Measurements from ENCODE around the gene GRAP2. TPM values are rescaled to one million over a fixed set of nuclear protein-coding genes. Genes with fewer than 3 reads are reported as not detected.
"Not testable (repeated sequence)": the region's sequence is repeated elsewhere in the genome, so short reads cannot be mapped to it uniquely, and the experiment has no call there.

Gene GRAP2
- total RNA-seq, 1 experiment from 2014 or later = 0.45 TPM

DNA sequence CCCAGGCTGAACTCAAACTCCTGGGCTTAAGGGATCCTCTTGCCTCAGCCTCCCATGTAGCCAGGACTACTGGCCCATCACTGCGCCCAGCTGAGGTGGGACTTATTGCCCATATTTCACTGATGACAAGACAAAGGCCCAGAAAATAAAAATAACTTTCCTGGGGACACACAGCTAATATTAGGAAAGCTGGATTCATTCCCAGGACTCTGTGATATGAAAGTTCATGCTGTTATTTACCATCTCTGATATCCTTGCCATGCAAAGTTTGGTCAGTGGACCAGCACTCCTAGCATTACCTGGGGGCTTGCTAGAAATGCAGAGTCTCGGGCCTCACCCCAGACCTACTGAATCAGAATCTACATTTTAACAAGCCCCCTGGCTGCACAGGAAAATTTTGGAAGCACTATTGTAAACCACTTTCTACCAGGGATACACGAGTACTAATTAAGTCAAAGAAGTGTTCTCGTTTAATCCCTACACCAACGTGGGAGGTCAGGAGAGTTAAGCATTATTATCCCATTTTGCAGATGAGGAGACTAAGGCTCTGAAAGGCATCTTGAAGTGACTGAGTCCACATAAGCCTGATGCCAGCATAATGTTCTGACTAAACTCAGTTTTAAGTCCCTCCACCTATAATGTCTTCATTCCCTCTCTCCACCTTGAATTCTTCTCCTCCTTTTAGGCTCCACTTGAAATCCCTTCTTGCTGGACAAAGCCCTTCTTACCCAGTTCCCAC, 91.4 kb downstream of the GRAP2 start:
- Histone ChIP-seq H3K27me3 (ENCODE audit: control insufficient read depth, insufficient read depth, low read length) (peaks cover 9% of the 10 kb centered on the region), H3K4me3 (ENCODE audit: insufficient read depth, low read depth, low read length) (no peak overlapping the region), H3K36me3 (replicated peaks; ENCODE audit: control insufficient read depth, insufficient read depth, low read length) (no peaks in the 10 kb centered on the region)
- DNase-seq = no peak

DNA sequence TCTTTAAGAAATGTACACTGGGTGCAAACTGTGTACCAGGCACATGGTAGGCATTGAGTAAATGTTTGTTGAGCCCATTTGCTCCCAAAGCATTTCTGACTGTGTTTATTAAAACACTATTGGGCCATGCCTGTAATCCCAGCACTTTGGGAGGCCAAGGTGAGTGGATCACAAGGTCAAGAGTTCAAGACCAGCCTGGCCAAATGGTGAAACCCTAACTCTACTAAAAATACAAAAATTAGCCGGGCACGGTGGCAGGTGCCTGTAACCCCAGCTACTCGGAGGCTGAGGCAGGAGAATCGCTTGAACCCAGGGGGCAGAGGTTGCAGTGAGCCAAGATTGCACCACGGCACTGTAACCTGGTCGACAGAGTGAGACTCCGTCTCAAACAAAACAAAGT, 92.0 kb downstream of the GRAP2 start:
- DNase-seq; H3K4me3 ChIP-seq (ENCODE audit: insufficient read depth, low read depth, low read length); H3K36me3 ChIP-seq (replicated peaks; ENCODE audit: control insufficient read depth, insufficient read depth, low read length); H3K27me3 ChIP-seq (ENCODE audit: control insufficient read depth, insufficient read depth, low read length): not testable (repeated sequence)

DNA sequence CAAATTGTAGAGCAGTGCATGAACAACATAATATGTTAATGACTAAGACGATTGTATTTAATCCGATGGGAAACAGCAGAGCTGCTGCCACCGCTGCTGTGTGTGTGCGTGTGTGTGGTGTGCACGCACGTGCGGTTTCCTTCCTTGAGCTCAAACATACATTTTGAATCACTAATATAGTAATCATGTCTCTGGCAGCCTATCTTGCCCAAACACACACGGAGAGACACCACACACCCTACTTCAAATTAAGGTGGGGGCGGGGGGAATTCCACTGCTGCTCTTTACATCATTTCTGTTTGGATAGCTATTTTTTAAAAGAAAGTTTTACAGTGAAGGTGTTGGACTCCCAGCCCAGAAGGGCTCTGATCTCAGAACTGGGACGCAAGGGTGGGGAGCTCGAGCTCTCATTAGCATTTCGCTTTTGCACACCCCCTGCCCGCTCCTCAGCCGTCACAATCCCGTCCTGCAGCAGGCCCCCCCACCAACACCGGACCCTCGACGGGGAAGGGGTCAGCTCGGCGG, 93.2 kb downstream of the GRAP2 start:
- Histone ChIP-seq H3K36me3 (replicated peaks; ENCODE audit: control insufficient read depth, insufficient read depth, low read length) (no peaks in the 10 kb centered on the region), H3K4me3 (ENCODE audit: insufficient read depth, low read depth, low read length) (peak overlapping the region; percentile 41), H3K27me3 (ENCODE audit: control insufficient read depth, insufficient read depth, low read length) (peaks cover 9% of the 10 kb centered on the region)
- no peak for DNase-seq

DNA sequence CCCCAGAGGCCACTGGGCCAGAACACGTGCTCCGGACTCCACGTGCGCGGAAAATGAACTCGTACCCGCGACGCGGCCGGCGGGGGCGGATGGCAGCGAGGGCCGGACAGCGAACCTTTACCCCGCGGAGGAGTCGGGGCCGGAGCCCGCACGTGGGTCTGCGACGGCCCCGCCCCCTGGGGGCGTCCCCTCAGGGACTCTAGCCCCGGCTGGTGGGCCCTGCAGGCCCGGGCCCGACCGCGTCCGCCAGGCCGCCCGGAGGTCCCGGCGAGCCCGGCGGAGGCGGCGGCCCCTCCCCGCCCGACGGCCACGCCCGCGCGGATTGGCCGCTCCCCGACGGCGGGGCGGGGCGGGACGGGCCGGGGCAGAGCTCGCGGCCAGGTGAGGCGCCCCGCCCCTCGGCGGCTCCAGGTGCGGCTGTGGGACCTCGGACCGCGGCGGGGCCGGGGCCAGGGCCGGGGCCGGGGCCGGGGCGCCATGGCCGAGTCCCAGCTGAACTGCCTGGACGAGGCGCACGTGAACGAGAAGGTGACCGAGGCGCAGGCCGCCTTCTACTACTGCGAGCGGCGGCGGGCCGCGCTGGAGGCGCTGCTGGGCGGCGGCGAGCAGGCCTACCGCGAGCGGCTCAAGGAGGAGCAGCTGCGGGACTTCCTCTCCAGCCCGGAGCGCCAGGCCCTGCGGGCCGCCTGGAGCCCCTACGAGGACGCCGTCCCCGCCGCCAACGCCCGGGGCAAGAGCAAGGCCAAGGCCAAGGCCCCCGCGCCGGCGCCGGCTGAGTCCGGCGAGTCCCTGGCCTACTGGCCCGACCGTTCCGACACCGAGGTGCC, 93.9 kb downstream of the GRAP2 start, which contains the start of gene FAM83F:
FAM83F (plus strand) TSS at position 389 of the 827 bp plus-strand sequence; CDS start at position 478, 89 bp downstream.
- Histone ChIP-seq H3K36me3 (replicated peaks; ENCODE audit: control insufficient read depth, insufficient read depth, low read length) (no peaks in the 10 kb centered on the region), H3K27me3 (ENCODE audit: control insufficient read depth, insufficient read depth, low read length) (peaks cover 7% of the 10 kb centered on the region), H3K4me3 (ENCODE audit: insufficient read depth, low read depth, low read length) (peak within 1 kb of the TSS; percentile 75)
- DNase-seq = peak; percentile 99

DNA sequence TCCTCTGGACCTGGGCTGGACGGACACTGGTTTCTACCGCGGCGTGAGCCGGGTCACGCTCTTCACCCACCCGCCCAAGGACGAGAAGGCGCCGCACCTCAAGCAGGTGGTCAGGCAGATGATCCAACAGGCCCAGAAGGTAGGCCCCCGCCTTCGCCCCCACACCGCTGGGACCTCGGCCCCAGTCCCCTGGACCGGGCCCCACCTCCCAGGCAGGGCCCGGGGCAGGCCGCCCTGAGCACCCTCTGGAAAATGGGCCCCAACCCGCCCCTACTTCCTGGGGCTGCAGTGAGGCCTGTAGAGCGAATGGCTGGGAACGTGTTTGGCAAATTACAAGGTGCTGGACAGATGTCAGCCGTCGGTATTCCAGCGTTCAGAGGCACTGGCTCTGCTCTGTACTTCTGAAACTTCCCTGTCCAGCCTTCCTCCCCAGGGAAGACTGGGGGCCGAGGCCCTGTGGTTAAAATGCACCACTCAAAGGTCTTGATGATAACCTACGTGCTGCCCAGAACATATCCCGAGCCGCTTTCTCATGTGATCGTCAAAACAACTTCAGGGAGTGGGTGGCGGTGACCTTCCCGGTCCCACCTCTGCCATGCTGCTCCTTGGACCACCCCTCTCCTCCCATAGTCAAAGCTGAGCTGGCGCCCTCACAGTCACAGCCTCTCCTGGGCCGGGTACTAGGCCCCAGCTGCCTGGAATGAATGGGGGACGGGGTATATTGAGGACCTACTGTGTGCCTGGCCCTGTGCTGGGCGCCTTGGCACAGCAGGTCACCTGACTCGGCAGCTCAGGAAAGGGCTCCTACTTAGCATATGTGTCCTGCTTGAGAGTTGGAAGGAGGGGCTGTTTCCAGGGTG, 94.7 kb downstream of the GRAP2 start:
- H3K27me3 ChIP-seq (ENCODE audit: control insufficient read depth, insufficient read depth, low read length) = peaks cover 7% of the 10 kb centered on the region
- no peaks in the 10 kb centered on the region for H3K36me3 ChIP-seq (replicated peaks; ENCODE audit: control insufficient read depth, insufficient read depth, low read length)
- peak overlapping the region; percentile 75 for H3K4me3 ChIP-seq (ENCODE audit: insufficient read depth, low read depth, low read length)
- DNase-seq = peak; percentile 68

DNA sequence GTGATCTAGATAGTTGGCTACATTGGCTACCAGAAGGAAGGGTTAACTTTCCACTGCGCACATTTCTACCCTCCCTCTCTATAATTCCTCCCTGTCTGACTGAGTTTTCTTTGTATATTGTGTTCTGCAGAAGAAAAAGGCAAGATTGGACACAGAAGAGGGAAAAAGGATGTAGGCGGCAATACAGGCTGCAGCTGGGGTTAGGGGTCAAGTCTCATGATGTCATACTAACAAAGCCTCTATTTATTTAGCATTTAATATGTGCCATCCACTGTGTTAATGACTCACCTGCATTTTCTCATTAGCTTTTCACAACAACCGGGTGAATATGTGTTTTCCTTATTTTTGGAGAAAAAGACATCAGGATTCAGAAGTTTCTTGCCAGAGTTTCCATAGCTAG, 95.8 kb downstream of the GRAP2 start:
- H3K4me3 ChIP-seq (ENCODE audit: insufficient read depth, low read depth, low read length) = peak overlapping the region; percentile 75; the same call in 1 of the 2 replicates

DNA sequence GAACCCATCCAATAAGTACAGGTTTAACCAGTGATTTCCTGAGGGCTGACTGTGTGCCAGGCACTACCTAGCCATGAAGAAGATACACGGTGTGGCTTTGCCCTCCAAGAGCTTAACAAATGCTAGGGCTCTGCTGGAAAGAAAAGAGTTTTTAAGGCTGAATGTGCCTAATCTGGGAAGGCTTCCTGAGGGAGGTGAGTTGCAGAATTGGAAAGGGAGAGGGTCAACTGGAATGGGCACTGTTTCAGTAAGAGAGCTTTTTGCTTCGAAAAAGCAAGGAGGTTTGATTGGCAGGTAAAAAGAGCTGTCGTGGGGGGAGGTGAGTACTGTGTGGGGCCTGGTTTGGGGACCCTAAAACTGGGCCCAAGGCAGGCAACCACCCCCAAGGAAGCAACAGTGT, 96.5 kb downstream of the GRAP2 start:
- Histone ChIP-seq H3K36me3 (replicated peaks; ENCODE audit: control insufficient read depth, insufficient read depth, low read length) (no peaks in the 10 kb centered on the region), H3K27me3 (ENCODE audit: control insufficient read depth, insufficient read depth, low read length) (peaks cover 7% of the 10 kb centered on the region), H3K4me3 (ENCODE audit: insufficient read depth, low read depth, low read length) (no peak overlapping the region)
- DNase-seq = no peak

More for the DNA sequence above, 95.8 kb downstream of the GRAP2 start:
- no peak for DNase-seq
- peaks cover 7% of the 10 kb centered on the region for H3K27me3 ChIP-seq (ENCODE audit: control insufficient read depth, insufficient read depth, low read length)
- no peaks in the 10 kb centered on the region for H3K36me3 ChIP-seq (replicated peaks; ENCODE audit: control insufficient read depth, insufficient read depth, low read length)

DNA sequence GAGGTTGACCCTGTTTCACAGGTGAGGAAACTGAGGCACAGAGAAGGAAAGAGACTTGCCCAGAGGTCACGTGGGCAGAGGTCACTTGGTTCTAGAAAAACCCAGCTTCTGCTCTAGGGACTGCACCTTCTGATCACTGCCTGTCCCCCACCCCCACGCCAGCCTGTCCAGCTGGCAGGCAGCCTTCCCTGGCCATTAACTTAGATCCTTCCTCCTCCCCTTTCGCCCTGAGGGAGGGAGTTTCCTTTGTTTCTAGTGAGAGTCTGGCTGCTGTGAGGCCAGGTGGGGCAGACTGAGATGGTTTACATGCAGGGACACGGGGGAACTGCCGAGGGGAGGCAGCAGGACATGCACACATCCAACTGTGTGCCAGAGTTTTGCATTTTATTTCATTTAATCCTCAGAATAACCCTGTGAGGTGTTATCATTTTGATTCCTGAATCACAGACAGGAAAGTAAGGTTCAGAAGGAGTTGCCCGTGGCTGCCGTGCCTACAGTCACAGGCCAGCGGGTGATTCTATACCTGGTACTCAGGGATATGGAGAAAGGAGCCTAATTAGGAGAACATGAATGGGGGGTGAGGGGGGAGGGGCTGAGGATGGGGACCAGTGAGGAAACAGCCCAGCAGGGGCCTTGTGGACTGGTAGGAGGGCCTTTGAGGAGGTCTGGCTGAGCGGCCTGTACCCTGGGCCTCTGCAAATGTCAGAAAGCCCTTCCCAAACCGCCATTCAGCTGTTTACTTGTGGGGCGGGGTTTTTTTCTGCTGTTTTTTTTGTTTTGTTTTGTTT, 97.2 kb downstream of the GRAP2 start:
- H3K36me3 ChIP-seq (replicated peaks; ENCODE audit: control insufficient read depth, insufficient read depth, low read length) = no peaks in the 10 kb centered on the region
- no peak overlapping the region for H3K4me3 ChIP-seq (ENCODE audit: insufficient read depth, low read depth, low read length)
- DNase-seq = peak; percentile 86
- peaks cover 7% of the 10 kb centered on the region for H3K27me3 ChIP-seq (ENCODE audit: control insufficient read depth, insufficient read depth, low read length)

DNA sequence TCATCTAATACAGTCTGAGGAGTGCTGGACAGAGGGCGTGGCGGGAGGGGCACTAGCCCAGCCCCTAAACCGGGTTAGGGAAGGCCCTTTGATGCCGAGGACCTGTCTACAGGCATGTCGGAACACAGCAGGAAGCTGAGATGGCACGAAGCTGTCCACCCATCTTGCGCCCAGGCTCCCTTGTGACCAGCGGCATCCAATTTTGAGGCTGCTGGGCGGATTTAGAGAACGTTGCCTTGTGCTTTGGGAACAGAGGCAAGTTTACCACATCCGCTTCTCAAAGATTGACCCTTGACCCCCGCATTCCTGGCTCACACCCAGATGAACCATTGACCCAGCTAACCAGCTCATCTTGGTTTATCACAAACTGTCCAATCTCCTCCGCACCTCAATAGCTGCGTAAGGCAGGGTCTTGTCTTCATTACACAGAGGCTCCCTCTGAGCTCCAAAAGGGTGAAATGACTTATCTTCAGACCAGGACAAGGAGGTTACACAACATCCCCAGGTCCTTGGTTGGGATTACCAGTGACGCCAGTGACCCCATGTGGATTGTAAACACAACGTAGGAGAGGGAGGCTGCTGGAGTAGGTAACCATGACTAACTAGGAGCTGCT, 98.4 kb downstream of the GRAP2 start:
- H3K4me3 ChIP-seq (ENCODE audit: insufficient read depth, low read depth, low read length) = no peak overlapping the region
- DNase-seq = no peak
- H3K27me3 ChIP-seq (ENCODE audit: control insufficient read depth, insufficient read depth, low read length) = peaks cover 5% of the 10 kb centered on the region
- no peaks in the 10 kb centered on the region for H3K36me3 ChIP-seq (replicated peaks; ENCODE audit: control insufficient read depth, insufficient read depth, low read length)

DNA sequence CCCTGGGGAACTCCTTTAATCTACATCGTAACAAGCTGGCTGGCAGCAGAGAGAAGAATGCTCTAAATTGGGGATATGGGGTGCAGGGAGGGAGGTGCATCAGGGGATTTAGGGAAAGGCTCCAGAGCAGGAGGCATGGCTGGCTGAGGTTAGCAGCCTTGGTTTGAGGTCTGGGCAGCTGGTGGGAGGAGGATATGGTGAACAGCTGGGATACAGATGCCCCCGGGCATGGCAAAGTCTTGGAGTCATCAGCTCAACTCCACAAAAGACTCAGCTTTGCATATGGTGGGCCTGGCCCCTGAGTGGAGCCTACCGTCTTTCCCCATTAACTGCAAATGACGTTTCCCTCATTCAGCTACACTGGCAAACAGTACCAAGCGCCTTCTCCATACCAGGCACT, 99.3 kb downstream of the GRAP2 start:
- Histone ChIP-seq H3K4me3 (ENCODE audit: insufficient read depth, low read depth, low read length) (no peak overlapping the region), H3K36me3 (replicated peaks; ENCODE audit: control insufficient read depth, insufficient read depth, low read length) (no peaks in the 10 kb centered on the region), H3K27me3 (ENCODE audit: control insufficient read depth, insufficient read depth, low read length) (peaks cover 1% of the 10 kb centered on the region; the same call in 1 of the 2 replicates)
- DNase-seq = no peak

DNA sequence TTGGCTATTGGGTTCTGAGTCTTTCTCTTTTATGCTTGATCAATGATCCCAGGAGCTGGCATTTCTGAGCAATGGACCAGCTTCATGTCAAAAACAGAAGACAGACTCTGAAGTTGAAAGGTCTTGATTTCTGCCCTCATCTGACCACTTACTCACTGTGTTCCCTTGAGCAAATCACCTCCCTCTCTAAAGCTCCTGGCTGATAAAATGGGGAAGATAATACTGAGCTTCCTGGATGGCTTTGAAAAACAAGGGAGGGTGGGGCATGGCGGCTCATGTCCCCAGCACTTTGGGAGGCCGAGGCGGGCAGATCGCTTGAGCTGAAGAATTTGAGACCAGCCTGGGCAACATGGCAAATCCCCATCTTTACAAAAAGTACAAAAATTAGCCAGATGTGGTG, 100.2 kb downstream of the GRAP2 start:
- H3K27me3 ChIP-seq (ENCODE audit: control insufficient read depth, insufficient read depth, low read length) = no peaks in the 10 kb centered on the region
- DNase-seq = no peak
- no peak overlapping the region for H3K4me3 ChIP-seq (ENCODE audit: insufficient read depth, low read depth, low read length)
- no peaks in the 10 kb centered on the region for H3K36me3 ChIP-seq (replicated peaks; ENCODE audit: control insufficient read depth, insufficient read depth, low read length)

DNA sequence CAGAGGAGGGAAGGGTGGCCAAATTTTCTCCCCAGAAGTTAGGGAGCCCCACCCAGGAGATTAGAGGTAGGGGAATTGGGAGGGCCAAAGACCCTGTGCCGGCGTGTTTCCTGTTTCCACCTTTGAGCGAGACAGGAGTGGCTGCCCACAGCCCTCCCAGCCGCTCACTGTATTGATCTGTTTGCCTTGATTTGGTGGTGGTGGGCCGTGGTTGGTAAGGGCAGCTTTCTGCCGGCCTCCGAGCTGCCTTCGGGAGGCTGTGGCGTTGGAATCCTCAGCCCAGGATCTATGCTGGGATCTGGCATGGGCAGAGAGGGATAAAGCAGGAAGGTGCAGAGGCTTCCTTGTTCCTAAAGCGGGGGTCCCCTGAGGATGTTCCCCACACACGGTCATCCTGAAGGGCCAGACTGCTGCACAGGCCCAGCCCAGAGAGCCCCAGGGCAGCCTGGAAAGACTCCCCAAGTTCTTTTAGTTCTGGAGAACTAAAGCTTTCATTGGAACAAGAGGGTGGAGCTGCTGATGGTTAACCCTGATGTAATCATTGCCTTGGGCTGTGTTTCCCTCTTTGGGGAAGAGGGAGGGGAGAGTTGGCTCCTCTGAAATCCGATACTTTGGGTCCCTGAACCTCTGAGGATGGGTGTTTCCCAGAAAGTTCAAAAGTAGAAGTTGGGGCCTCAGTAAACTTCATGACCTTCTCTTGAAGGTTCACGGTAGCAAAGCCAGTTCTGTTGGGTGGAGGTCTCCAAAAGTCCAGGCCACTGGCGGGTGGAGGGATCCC, 101.1 kb downstream of the GRAP2 start:
- DNase-seq = peak; percentile 77
- no peaks in the 10 kb centered on the region for H3K36me3 ChIP-seq (replicated peaks; ENCODE audit: control insufficient read depth, insufficient read depth, low read length)
- no peaks in the 10 kb centered on the region for H3K27me3 ChIP-seq (ENCODE audit: control insufficient read depth, insufficient read depth, low read length)
- no peak overlapping the region for H3K4me3 ChIP-seq (ENCODE audit: insufficient read depth, low read depth, low read length)
